Activated naive CD8-positive, alpha-beta T cell treated with anti-CD3 and anti-CD28 coated beads, Interleukin-2, amount 50 U/mL, for 16 hours (primary cell): ENCODE measurements around the gene GPR45.
"Not testable (repeated sequence)": the region's sequence is repeated elsewhere in the genome, so short reads cannot be mapped to it uniquely, and the experiment has no call there.

ENCODE experiments used
- DNase-seq: peaks from one replicate; pipeline ENCODE4 v3.0.0-alpha.2; 2020; ENCODE audit warnings: low read depth, low spot score

GPR45 gene, protein sequence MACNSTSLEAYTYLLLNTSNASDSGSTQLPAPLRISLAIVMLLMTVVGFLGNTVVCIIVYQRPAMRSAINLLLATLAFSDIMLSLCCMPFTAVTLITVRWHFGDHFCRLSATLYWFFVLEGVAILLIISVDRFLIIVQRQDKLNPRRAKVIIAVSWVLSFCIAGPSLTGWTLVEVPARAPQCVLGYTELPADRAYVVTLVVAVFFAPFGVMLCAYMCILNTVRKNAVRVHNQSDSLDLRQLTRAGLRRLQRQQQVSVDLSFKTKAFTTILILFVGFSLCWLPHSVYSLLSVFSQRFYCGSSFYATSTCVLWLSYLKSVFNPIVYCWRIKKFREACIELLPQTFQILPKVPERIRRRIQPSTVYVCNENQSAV

DNA sequence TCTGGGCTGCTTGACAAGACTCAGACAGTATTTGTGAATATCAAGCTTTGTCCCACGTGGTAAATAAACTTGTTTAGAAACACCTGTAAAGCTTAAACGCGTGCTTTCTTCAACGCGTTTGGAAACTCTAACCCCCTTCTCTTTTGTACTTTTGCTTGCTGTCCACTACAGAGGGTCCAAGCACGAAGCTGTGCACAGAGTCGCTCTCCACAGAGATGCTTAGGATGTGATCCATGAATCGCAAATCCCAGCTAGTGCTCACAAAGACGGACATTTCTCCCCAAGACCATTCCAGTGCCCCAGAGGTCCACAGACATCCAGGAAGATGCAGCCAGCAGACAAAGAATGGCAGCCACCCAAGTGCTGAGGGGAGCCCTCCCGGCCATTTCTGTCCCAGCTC is at the start of gene GPR45:
GPR45 (plus strand) TSS at position 301 of the 400 bp plus-strand sequence. CDS start 116 bp downstream, outside the sequence.
- DNase-seq, result no peak

DNA sequence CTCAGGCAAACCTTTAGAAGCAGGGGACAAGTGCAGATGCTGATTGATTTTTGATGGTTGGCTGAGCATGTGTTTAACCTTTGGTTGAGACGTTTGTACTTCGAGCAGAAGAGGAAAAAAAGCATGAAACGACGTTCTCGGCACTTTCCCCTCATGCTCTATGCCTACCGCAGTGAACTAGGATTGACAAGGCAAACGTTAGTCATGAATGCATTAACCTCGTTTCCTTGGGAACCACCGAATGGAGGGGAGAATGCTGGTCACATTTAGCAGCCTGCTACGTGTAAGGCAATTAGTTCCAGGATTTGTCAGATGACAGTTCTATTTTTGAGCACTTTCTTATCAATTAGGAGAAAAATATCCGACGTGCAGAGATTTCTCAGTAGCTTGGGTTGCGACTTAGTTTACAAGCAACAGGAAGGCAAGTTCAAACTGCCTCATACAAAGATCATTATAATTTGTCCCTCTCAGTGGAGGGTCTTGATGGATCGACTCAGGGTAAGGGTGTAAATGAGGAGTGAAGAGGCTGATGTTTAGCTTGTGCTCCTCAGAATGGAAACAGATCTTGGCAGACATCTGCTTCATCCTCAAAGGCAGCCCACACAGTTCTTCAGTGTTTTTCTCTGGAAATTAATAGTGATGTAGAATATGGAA is 47.4 kb upstream of the GPR45 start:
- no peak for DNase-seq

DNA sequence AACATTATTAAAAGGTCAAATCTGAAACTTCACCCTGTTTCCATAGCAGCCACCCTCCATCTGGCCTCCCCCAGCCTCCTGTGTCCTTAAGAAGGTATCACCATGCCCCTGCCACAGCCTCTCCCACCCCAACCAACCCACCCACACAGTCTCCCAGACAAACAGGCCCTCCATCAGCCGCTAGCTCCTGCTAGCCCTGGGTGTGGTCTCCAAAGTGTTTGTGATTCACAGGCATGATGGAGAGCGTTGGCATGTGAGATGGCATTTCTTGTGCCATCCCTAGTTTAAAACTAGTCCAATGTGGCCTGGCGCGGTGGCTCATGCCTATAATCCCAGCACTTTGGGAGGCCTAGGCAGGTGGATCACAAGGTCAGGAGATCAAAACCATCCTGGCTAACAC is 44.9 kb upstream of the GPR45 start:
- DNase-seq, result no peak

DNA sequence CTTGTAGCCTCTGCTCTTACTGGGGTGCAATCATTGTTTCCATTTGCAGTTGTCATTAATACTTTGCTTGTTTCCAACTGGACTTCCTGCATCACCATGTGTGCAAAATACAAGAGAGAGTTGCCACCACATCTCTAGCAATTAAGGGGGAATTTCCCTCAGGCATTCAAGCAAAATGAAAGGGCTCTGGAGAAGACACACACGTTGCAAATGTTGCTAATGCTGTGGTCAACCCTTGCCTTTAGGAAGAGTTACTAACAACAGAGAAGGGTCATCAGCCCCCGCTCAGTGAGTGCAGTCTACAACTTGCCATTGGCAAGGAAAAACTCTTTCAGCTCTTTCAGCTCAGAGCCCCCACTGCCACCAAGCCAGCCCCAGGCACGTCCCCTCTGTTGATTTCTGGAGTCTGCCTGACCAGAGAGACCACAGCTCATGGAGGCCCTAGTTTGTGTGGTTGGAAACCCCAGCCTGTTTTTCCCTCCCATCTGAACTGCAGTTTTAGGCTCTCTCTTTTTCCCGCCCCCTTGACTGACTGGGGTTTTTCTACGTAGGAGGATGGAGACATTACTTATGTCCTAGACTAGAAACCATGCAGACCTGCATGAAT is 25.9 kb upstream of the GPR45 start:
- DNase-seq, result no peak

DNA sequence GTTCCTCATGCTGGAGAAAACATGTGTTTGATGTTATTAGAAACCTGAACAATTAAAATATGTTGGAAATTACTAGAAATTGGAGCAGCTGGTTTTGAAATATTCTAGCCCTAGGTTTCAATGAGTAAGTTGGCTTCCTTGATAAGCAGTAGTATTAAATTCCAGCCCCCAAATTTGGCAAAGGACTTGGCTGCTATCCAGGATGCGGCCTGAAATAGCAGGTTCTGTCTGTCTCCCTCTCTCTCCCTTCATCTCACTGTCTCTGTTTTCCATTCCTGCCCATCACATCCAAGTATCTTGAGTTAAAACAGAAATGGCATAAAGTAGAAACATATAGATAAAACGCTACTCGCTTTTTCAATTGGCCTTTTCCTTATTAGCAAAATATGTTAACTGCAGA is 20.9 kb upstream of the GPR45 start:
- no peak for DNase-seq

DNA sequence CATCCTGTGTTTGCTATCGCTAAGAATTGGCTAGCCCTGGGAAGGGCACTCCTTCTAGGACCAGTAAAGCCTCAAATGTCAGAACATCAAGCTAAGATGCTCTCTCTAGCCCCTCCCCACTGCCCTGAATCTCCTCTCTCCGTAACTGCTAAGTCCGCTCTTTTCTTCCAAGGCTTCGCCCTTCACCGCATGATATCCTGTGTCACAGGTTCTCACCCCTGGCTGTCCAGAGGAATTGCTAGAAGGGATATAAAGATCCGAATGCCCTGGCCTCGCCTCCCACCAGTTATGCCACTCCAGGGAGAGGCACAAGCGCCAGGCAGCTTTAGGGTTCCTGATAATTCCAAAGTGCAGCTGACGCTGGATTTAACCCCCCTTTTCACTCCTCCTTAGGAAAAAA is 17.1 kb upstream of the GPR45 start:
- DNase-seq, result no peak

DNA sequence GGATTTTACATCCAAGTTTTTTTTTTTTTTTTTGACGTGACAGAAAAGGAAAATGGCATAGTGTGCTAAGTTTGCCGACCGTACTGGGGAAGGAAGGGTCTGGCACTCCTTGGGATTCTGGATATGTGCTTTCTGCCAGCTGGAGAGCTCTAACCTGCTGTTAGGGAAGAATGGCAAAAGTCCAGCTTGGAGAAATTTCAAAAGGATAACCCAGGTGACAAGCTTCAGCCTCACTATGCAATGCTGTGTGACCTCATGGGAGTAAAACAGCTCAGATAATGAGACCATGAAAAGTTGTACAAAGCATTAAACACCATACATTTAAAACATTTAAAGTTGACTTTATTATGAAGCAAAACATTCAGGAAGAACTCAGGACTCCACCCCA is 10.3 kb upstream of the GPR45 start:
- no peak for DNase-seq

DNA sequence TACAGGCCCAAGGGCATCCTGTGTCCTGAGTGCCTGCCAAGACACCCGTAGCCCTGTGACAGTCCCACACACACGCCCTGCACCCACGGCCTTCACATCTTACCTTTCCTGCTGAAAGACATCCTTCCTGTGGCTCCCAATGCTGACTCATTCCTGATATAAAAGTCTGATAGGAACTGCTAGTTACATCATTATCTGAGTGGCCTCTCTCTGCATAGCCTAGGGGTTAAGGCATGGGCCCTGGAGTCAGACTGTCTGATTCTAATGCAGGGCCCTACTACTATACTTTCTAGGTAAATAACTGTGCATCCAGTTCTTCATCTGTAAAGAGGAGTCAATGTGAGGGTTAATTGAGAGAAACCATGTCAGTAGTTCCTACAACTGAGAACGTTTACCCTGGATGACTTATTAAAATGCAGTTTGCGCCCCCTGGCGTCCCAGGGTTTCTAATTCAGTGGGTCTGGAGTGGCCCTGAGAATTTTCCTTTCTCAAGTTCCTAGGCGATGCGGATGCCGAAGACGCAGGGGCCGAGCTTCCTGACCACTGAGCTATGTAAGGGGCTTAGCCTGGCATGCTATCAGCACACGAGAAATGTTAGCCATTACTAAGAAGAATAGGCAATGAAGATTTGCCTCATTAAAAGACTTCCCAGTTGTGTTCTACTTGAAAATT is 6.0 kb upstream of the GPR45 start:
- no peak for DNase-seq

DNA sequence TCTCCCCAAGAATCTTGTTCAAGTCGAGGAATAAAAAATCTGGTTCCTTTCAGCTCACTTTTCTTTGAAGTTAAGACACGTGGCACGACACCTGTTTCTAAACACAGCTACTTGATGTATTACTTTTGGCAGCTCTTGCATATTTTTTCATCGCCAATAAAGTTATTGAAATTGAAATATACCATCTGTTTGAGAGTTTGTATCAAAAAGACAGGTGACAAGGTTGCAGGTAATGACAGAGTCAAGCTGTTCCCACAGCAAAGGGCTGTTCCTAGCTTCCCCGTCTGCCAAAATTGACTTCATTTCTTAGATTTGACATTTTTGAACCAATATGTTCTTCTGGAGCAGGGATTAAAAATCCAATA is 5.5 kb upstream of the GPR45 start:
- no peak for DNase-seq

DNA sequence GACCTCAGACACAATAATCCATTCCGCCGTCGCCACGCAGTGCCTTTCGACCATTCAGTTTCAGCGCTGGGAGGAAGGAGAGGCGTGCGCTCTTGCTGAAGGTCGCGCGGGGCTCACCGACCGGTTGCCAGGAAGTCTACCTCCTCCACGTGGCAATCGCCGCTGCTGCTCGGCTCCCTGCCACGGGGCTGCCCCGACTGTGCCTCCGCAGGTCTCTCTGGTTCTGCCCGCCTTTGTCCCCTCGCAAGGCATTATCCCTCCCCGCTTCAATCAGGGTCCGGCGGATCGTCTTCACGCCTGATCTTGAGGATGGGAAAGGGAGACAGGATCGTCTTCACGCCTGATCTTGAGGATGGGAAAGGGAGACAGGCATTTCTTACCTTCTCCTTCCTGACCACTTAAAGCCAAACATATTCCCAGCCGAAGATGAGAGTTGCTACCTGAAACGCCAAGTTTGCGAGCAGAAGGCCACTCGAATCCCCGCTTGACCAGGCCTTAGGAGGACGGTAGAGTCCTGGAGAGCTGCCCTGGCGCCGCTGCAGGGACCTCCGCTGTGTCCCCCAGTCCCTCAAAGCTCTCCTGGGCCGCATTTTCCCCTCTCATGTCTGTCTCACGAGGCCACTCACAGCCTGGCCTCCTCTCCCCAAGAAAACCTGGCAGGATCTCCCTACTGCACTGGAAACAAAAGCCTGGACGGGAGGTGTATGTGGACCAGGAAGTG is 4.3 kb upstream of the GPR45 start:
- no peak for DNase-seq

DNA sequence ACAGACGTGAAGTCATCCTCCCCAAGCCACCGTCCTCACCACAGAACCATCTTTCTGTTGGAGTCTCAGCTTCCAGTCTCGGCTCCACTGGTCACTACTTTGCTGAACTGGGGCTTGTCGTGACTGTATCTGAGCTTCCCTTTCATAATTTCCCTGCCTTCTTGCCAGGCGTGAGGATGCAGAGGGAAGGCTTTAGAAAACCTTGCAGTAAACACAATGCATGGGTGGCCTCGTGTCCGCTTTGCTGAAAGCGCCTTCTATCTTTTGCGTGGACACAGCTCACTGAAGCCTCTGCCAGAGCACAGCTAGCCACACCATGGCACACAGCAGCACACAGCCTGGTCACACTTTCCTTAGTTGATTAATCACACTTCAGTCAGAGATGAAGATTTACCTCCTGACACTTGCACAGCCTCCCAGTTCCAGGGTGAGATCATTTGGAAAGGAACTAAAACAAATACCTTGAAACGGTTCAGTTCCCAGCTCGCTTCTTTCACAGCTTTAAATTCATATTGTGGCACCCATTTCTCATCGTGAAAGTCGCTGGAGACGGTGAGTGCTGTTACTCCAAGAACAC is 2.8 kb upstream of the GPR45 start:
- DNase-seq, result no peak

DNA sequence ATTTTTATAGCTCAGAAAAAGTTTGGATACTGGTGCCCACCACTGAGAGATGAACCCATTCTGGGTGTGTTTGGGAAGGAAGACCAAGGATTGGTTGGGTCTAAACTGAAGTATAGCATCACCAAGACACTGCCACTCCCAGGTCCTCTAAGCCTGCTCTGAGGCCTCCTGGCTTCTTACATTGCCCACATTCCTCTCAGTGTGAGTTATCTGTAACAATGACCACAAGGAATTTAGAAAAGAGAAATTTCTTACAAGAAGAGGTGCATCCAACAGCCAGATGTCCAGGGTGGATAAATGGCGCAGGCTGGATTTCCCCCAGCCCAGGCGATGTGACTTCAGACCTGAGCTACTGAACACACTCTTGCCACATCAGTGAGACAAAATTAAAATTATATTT is 1.6 kb upstream of the GPR45 start:
- no peak for DNase-seq

DNA sequence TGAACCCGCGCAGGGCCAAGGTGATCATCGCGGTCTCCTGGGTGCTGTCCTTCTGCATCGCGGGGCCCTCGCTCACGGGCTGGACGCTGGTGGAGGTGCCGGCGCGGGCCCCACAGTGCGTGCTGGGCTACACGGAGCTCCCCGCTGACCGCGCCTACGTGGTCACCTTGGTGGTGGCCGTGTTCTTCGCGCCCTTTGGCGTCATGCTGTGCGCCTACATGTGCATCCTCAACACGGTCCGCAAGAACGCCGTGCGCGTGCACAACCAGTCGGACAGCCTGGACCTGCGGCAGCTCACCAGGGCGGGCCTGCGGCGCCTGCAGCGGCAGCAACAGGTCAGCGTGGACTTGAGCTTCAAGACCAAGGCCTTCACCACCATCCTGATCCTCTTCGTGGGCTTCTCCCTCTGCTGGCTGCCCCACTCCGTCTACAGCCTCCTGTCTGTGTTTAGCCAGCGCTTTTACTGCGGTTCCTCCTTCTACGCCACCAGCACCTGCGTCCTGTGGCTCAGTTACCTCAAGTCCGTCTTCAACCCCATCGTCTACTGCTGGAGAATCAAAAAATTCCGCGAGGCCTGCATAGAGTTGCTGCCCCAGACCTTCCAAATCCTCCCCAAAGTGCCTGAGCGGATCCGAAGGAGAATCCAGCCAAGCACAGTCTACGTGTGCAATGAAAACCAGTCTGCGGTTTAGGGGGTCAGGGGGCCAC is 897 bp downstream of the GPR45 start:
- no peak for DNase-seq

DNA sequence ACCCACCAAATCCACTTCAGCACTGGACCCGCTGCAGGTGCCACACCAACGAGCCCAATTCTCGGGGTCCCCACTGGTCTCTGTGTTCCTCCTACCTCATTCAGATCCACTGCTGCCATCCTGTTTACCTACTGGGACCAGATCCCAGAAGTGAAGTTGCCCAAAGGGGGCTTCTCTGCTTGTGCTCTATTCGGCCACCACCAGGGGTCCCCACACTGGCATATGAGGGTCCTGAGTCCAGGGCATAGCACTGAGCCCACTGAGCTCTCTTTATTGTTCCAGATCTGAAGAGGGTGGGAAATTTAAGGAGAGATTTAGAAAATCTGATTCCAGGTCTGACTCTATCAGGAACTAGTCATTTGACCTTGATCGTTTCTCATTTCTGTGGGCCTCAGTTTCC is 2.4 kb downstream of the GPR45 start:
- DNase-seq, result no peak

DNA sequence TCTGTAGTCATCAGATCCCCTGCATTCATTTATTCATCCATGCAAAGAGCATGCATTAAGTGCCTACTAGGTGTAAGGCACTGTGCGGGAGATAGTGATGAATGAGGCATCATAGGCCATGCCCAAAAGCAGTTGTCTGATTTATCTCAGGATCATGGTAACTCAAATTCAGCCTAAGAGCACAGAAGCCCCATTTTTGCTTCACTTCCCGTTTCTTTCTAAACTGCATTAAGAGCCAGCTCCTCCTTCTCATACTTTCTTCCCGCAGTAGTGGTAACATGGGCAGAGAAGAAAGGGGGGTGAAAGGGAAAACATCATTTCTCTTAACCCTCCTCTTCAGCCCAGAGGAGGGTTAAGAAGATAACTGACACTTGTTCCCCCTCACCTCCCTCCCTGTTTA is 2.9 kb downstream of the GPR45 start:
- no peak for DNase-seq

DNA sequence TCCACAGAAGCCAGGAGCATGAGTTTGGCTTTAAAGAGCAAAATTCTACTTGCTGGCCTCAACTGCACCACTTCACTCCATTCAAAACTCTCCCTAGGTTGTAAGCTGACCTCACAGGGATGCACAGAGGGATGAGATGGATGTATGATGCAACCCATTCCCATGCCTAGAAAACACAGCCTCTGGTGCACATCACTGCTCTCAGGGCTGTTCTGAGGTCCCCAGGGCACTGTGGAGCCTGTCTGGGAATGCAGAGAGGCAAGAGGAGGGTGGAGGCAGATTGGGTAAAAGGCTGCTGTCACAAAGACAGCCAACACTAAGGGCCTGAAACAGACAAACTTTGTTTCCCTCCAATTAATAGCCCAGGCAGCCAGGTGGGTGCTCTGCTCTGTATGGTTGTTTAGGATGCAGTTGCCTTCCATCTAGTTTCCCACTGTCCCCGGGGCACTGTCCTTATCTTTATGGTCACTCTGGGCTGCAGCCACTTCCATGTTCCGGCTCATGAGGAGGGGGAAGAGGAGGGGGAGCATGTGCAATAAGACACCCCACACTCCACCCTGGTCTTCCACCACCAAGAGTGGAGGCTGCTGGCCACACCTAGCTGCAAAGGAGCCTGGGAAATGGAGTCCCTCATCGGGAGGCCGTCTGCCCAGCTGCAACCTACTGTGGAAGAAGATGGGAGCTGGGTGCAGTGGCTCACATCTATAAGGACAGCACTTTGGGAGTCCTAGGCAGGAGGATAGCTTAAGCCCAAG is 7.0 kb downstream of the GPR45 start:
- DNase-seq, result no peak

DNA sequence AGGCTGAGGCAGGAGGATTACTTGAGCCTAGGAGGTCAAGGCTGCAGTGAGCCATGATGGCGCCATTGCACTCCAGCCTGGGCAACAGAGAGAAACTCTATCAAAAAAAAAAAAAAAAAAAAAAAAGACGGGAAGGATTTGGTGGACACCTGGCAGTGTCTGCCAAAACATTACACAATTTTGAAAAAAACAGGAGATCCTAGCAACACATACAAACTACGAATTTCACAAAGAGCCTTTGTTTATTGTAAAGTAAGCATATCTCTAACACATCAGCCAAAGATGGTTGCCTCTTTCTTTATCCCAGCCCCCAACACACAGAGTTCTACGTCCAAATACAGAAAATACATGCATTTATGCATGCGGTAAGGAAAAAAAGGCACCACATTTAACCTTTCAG is 7.6 kb downstream of the GPR45 start:
- no peak for DNase-seq

DNA sequence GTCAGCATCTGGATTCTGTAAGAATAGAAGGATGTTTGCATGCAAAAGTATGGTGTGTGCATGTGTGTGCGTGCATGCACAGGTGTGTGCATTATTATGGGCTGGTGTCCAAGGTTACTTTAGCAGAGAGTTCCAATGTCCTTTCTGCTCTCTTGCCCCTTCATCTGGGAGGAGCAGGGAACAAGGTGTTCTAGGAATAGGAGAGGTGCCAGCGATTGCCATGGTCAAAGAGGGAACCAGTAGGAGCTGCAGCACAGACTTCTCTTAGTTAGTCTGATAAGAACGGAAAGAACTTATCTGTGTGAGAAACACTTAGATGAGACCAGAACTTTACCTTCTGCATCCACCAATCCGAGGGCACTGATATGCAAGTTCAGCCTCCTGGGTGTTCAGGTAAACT is 8.3 kb downstream of the GPR45 start:
- DNase-seq, result no peak

DNA sequence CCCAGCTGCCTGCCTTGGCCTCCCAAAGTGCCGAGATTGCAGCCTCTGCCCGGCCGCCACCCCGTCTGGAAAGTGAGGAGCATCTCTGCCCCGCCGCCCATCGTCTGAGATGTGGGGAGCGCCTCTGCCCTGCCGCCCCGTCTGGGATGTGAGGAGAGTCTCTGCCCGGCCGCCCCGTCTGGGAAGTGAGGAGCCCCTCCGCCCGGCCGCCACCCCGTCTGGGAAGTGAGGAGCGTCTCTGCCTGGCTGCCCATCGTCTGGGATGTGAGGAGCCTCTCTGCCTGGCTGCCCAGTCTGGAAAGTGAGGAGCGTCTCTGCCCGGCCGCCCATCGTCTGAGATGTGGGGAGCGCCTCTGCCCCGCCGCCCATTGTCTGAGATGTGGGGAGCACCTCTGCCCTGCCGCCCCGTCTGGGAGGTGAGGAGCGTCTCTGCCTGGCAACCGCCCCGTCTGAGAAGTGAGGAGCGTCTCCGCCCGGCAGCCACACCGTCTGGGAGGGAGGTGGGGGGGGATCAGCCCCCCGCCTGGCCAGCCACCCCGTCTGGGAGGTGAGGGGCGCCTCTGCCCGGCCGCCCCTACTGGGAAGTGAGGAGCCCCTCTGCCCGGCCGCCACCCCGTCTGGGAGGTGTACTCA is 9.6 kb downstream of the GPR45 start:
- not testable (repeated sequence) for DNase-seq

DNA sequence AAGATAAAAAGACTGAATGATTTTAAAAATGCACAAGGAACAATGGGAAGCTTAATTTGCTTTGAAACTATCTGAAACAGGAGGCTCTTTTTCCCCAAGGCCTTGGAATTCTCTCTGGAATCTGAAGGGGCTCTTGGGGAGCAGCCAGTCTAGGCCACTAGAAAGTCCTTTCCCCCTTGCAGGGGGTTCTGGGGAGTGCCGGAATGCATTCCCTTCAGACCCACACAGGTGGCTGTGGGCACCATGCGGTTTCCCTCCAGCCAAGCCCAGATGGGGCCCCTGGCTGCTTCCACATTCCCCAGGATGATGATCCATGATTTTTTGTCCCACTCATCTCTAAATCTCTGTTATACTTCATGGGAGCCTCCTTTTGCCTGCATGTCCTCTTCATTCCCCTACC is 10.7 kb downstream of the GPR45 start:
- no peak for DNase-seq
